Osteocyte (in vitro differentiated cells): Measurements from ENCODE around the gene TF. TPM values are rescaled to one million over a fixed set of nuclear protein-coding genes. Genes with fewer than 3 reads are reported as not detected.

ENCODE experiments used
- DNase-seq: peaks from one replicate; pipeline ENCODE4 v3.0.0; 2021; ENCODE audit warnings: mixed read lengths; ENCODE audit not compliant: unreplicated experiment; ENCODE audit errors: extremely low spot score
- H3K27ac Mint-ChIP-seq: one replicate; pipeline ENCODE4 v1.8.0; 2021; ENCODE audit warnings: mild to moderate bottlenecking, mixed read lengths; ENCODE audit not compliant: unreplicated experiment
- H3K27me3 Mint-ChIP-seq: one replicate; pipeline ENCODE4 v1.8.0; 2021; ENCODE audit warnings: mixed read lengths; ENCODE audit not compliant: unreplicated experiment
- H3K36me3 Mint-ChIP-seq: one replicate; pipeline ENCODE4 v1.8.0; 2021; ENCODE audit warnings: mixed read lengths; ENCODE audit not compliant: unreplicated experiment
- H3K4me1 Mint-ChIP-seq: one replicate; pipeline ENCODE4 v1.8.0; 2021; ENCODE audit warnings: mixed read lengths; ENCODE audit not compliant: unreplicated experiment
- H3K4me3 Mint-ChIP-seq: one replicate; pipeline ENCODE4 v1.8.0; 2021; ENCODE audit warnings: mild to moderate bottlenecking, moderate library complexity, mixed read lengths; ENCODE audit not compliant: unreplicated experiment
- H3K9me3 Mint-ChIP-seq: one replicate; pipeline ENCODE4 v1.8.0; 2021; ENCODE audit warnings: mixed read lengths; ENCODE audit not compliant: unreplicated experiment
- total RNA-seq: library from RNA; stranded (reverse); gene quantifications from 2 replicates; pipeline ENCODE4 v1.2.1, GENCODE V29; 2021
- TF ChIP-seq, protein P1 (sequence below): fragments of 200-600 bp; sonication (generic); IDR thresholded peaks from 2 replicates; pipeline ENCODE4 v1.5.0; 2021; ENCODE audit warnings: antibody characterized with exemption, mild to moderate bottlenecking, moderate library complexity

Gene TF
- total RNA-seq, 1 donor from 2014 or later = 2.0 TPM

DNA sequence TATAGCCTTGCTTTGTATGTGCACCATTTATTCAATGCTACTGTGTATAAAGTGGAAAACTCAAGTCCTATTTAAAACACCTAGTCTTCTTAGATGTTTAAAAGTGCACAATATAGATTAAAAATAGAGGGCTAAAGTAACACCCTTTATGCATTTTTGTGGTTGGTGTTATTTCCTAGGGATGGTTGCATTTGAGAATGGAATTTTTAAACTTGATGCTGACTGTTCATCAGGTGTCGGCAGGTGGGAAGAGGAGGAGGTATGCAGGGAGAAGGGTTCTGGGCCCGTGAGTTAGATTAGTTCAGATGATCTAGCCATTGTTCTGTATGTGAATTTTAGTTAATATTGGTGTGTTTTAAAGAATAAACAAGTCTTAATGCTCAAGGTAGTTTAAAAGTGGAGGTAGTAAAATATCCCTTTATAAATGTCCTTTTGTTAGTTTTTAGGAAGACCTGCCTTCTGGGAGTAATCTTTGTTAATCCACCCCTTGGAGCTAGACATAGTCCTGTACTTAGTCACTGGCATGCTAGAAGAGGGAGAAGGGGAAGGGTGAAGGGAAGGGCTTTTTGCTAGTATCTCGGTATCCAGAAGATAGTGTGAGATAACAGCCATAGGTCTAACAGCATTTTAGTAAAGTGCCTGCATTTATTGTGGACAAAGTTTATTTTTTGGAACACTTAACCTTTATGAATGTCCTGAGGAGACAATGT is 51.4 kb downstream of the TF start:
- TF ChIP-seq, protein P1, sequence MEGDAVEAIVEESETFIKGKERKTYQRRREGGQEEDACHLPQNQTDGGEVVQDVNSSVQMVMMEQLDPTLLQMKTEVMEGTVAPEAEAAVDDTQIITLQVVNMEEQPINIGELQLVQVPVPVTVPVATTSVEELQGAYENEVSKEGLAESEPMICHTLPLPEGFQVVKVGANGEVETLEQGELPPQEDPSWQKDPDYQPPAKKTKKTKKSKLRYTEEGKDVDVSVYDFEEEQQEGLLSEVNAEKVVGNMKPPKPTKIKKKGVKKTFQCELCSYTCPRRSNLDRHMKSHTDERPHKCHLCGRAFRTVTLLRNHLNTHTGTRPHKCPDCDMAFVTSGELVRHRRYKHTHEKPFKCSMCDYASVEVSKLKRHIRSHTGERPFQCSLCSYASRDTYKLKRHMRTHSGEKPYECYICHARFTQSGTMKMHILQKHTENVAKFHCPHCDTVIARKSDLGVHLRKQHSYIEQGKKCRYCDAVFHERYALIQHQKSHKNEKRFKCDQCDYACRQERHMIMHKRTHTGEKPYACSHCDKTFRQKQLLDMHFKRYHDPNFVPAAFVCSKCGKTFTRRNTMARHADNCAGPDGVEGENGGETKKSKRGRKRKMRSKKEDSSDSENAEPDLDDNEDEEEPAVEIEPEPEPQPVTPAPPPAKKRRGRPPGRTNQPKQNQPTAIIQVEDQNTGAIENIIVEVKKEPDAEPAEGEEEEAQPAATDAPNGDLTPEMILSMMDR = no peak
- Mint-ChIP-seq H3K27ac (no peak overlapping the region), H3K4me3 (no peak overlapping the region), H3K4me1 (no peaks in the 10 kb centered on the region), H3K36me3 (no peaks in the 10 kb centered on the region), H3K27me3 (peaks cover 53% of the 10 kb centered on the region), H3K9me3 (peaks cover 7% of the 10 kb centered on the region)
- DNase-seq = no peak

DNA sequence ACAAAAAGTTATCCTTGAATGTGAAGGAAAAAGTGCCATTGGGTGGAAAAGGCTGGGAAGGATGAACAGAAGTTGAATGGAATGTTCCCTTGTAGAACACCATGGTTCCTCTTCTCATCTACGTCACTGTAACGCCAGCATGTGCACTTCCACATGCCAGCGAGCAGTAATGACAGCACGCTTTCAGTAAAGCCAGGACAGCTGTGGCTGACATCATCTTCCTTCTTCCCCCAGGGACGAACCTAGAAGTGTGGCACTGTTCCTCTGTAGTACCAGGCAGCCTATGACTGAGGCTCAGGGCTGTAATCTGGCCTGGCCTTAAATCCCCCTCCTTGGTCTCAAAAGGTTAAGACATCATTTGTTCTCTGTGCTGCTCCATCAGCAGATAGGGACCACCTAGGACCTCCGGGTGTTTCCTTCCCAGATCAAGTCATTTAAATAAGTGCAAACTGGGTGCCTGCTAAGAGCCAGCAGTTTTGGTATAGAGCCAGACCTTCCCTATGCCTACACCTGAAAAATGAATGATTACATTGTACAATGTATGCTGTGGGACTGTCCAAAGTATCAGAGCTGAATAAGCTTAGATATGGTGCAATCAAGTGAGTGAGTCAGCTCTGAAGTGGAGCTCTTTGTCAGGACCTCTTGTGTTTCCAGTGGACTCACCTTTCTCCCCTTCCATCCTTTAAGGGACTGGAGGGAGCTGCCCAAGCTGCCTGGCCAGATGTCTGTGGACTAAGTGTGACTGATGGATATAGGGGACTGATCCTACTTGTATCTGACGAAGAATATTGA is 53.8 kb downstream of the TF start:
- H3K9me3 Mint-ChIP-seq = no peaks in the 10 kb centered on the region
- no peaks in the 10 kb centered on the region for H3K4me1 Mint-ChIP-seq
- no peak overlapping the region for H3K4me3 Mint-ChIP-seq
- H3K36me3 Mint-ChIP-seq = no peaks in the 10 kb centered on the region
- H3K27ac Mint-ChIP-seq = no peak overlapping the region
- H3K27me3 Mint-ChIP-seq = peaks cover 58% of the 10 kb centered on the region
- no peak for DNase-seq
- TF ChIP-seq, protein P1 = no peak

DNA sequence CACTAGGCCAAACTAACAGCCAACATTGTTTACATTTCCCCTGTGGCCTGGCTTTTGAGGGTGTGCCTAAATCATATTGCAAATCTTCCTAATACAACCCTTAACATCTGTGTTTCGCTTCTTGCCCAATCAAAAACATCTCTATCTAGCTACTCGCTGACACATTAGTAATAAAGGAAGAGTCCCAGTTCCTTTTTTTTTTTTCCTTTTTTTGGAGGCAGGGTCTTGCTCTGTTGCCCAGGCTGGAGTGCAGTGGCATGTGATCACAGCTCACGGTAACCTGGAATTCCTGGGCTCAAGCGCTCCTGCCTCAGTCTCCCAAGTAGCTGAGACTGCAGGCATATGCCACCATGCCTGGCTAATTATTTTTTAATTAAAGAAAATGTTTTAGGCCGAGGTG is 57.3 kb downstream of the TF start:
- Mint-ChIP-seq H3K4me1 (peaks cover 23% of the 10 kb centered on the region), H3K4me3 (no peak overlapping the region), H3K27me3 (peaks cover 42% of the 10 kb centered on the region), H3K36me3 (peaks cover 7% of the 10 kb centered on the region), H3K27ac (no peak overlapping the region), H3K9me3 (no peaks in the 10 kb centered on the region)
- TF ChIP-seq, protein P1 = no peak
- DNase-seq = no peak

DNA sequence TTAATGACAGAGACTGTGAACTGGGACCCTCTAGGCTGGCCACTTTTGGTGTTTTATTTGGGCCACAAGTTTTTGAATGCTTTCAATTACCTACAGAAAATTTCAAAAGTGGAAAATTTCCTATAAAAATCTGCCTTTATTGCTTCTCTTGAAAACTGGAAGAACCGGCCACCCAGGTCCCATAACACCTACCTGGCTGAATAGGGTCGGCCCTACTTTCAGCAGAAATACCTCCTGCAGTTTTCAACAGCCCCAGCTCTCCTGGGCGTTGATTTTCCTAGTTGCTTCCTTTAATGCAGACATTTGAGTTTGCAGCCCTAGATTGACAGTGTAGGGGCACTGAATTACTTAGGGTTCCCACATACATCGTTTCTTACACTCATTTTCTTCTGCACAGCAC is 58.7 kb downstream of the TF start:
- Mint-ChIP-seq H3K9me3 (no peaks in the 10 kb centered on the region), H3K27ac (no peak overlapping the region), H3K27me3 (peaks cover 30% of the 10 kb centered on the region)

DNA sequence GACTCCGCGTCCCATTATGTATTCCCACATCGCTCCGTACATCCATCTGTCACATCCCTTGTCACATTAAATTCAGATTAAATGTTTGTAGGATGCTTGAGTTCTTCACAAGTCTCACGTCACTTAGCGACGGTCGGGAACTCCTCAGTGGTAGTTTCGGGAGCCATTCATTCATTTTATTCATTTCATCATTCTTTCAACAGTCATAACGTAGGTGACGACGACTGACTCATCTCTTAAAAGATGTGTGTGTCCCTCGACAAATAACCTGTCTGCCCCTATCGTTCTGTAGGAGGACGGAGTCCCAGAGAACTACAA is 59.1 kb downstream of the TF start:
- Mint-ChIP-seq H3K4me3 (peak overlapping the region; percentile 94), H3K9me3 (no peaks in the 10 kb centered on the region), H3K27me3 (peaks cover 26% of the 10 kb centered on the region), H3K4me1 (peaks cover 23% of the 10 kb centered on the region), H3K36me3 (peaks cover 12% of the 10 kb centered on the region), H3K27ac (peak overlapping the region; percentile 87)
- TF ChIP-seq, protein P1 = no peak
- DNase-seq = no peak

More for the DNA sequence above, 58.7 kb downstream of the TF start:
- TF ChIP-seq, protein P1 = no peak
- Mint-ChIP-seq H3K36me3 (peaks cover 11% of the 10 kb centered on the region), H3K4me1 (peaks cover 23% of the 10 kb centered on the region), H3K4me3 (peak overlapping the region; percentile 94)
- DNase-seq = no peak
